Gastrocnemius medialis (tissue), 4 donors: ENCODE measurements around the gene FAM83D. TPM values are rescaled to one million over a fixed set of nuclear protein-coding genes. Genes with fewer than 3 reads are reported as not detected.

Experiments
- ATAC-seq, 2 donors: fragments of 150-250 bp; one replicate each; pipeline ENCODE4 v1.9.1; 2016
- DNase-seq, 2 donors: peaks; one replicate each; pipeline ENCODE4 v3.0.0-alpha.2; 2019
- H3K27ac ChIP-seq, 4 donors: fragments of 200-600 bp; sonication (generic); 1 replicate in 1 of 4; 2 replicates in 3 of 4; pipeline ENCODE4 v1.5.1; 2016 to 2018; ENCODE audit warnings: mild to moderate bottlenecking in 2 of 4, moderate library complexity in 1 of 4
- H3K27me3 ChIP-seq, 3 donors: fragments of 200-600 bp; sonication (generic) in 2 of 3; 1 replicate in 1 of 3; 2 replicates in 2 of 3; pipeline versions ENCODE4 v1.5.1 to v1.6.0; 2016 to 2019; ENCODE audit warnings: mild to moderate bottlenecking in 1 of 3, moderate library complexity in 1 of 3
- H3K36me3 ChIP-seq, 2 donors: fragments of 200-600 bp; sonication (generic) in 1 of 2; one replicate each; pipeline ENCODE4 v1.5.1; 2017 to 2018
- H3K4me1 ChIP-seq, 2 donors: fragments of 200-600 bp; sonication (generic) in 1 of 2; one replicate each; pipeline ENCODE4 v1.5.1; 2016 to 2017; ENCODE audit warnings: mild to moderate bottlenecking in 2 of 2
- H3K4me3 ChIP-seq, 4 donors: fragments of 200-600 bp; sonication (generic) in 3 of 4; 1 replicate in 1 of 4; 2 replicates in 3 of 4; pipeline ENCODE4 v1.5.1; 2016 to 2019; ENCODE audit warnings: mild to moderate bottlenecking in 2 of 4
- H3K9me3 ChIP-seq, 3 donors: fragments of 200-600 bp; sonication (generic) in 2 of 3; 1 replicate in 1 of 3; 2 replicates in 2 of 3; pipeline ENCODE4 v1.5.1; 2016 to 2019
- CTCF ChIP-seq, 5 experiments: fragments of 450-650 bp in 3 of 5; fragments of 200-600 bp in 2 of 5; sonication (generic) in 2 of 5; IDR thresholded peaks in 4 of 5; conservative IDR thresholded peaks in 1 of 5; 1 replicate in 4 of 5; 2 replicates in 1 of 5; pipeline ENCODE4 v1.5.1; 2016 to 2019; ENCODE audit warnings: antibody characterized with exemption in 5 of 5, mild to moderate bottlenecking in 3 of 5, moderate library complexity in 3 of 5
- POLR2A ChIP-seq, 2 donors: fragments of 450-650 bp; IDR thresholded peaks; one replicate each; pipeline ENCODE4 v1.6.1; 2017; ENCODE audit warnings: antibody characterized with exemption in 2 of 2, mild to moderate bottlenecking in 2 of 2, moderate library complexity in 2 of 2
- in situ Hi-C, 4 donors: fragments of 200-750 bp; cut with MboI; loops; one replicate each; pipeline versions ENCODE4 v1.15.0 to v1.8.0; 2017; ENCODE audit warnings: low sequenced_read_pairs in 4 of 4
- intact Hi-C: fragments of 100-400 bp; cut with DNase I; formaldehyde crosslinking; loops from one replicate; pipeline ENCODE4 v1.15.1; 2023; ENCODE audit warnings: low total_unique reads
- total RNA-seq, 4 donors: library from RNA; depleted of rRNA; stranded (reverse); fragments of >200 nt; gene quantifications; one replicate each; pipeline versions ENCODE4 v1.1.0 to v1.2.3, GENCODE V29; 2016

The FAM83D gene
- total RNA-seq, 4 donors from 2014 or later = 0.40 TPM; not detected in 3

- H3K36me3 ChIP-seq = no peaks in the 10 kb centered on the region
- H3K4me3 ChIP-seq = no peak overlapping the region
- H3K27ac ChIP-seq = no peak overlapping the region
- ATAC-seq (no peak), DNase-seq (no peak)
- intact Hi-C loops = no loop called here
- no peaks in the 10 kb centered on the region for H3K4me1 ChIP-seq
- no peak for TF ChIP-seq CTCF (IDR thresholded peaks at IDR 0.05 in 4 of 5, conservative IDR thresholded peaks at IDR 0.05 in 1 of 5)
- TF ChIP-seq POLR2A (IDR thresholded peaks at IDR 0.05) = no peak
- no peaks in the 10 kb centered on the region for H3K9me3 ChIP-seq
- no peaks in the 10 kb centered on the region for H3K27me3 ChIP-seq
- in situ Hi-C loops = no loop called here
Observed at GRCh38 chr20:38919683-38920082, 6.5 kb upstream of the FAM83D start.

GRCh38 chr20:38920411-38920810, 5.8 kb upstream of the FAM83D start:
- H3K4me1 ChIP-seq = no peaks in the 10 kb centered on the region
- H3K9me3 ChIP-seq = no peaks in the 10 kb centered on the region
- no peak overlapping the region for H3K4me3 ChIP-seq
- DNase-seq (no peak), ATAC-seq (no peak)
- in situ Hi-C loops = no loop called here
- H3K36me3 ChIP-seq = no peaks in the 10 kb centered on the region
- intact Hi-C loops = no loop called here
- no peak overlapping the region for H3K27ac ChIP-seq
- H3K27me3 ChIP-seq = no peaks in the 10 kb centered on the region
- TF ChIP-seq CTCF (IDR thresholded peaks at IDR 0.05 in 4 of 5, conservative IDR thresholded peaks at IDR 0.05 in 1 of 5) = no peak
- TF ChIP-seq POLR2A (IDR thresholded peaks at IDR 0.05) = no peak

GRCh38 chr20:38920851-38921250, 5.4 kb upstream of the FAM83D start:
- H3K27me3 ChIP-seq = no peaks in the 10 kb centered on the region
- intact Hi-C loops (no loop called here), in situ Hi-C loops (no loop called here)
- no peak overlapping the region for H3K4me3 ChIP-seq
- ATAC-seq (no peak), DNase-seq (no peak)
- H3K36me3 ChIP-seq = no peaks in the 10 kb centered on the region
- H3K4me1 ChIP-seq = no peaks in the 10 kb centered on the region
- H3K9me3 ChIP-seq = no peaks in the 10 kb centered on the region
- no peak overlapping the region for H3K27ac ChIP-seq
- TF ChIP-seq CTCF (IDR thresholded peaks at IDR 0.05 in 4 of 5, conservative IDR thresholded peaks at IDR 0.05 in 1 of 5) (no peak), POLR2A (IDR thresholded peaks at IDR 0.05) (no peak)

GRCh38 chr20:38924718-38925117, 1.5 kb upstream of the FAM83D start:
- Histone ChIP-seq H3K27ac (no peak overlapping the region), H3K36me3 (no peaks in the 10 kb centered on the region), H3K27me3 (peaks cover 3 to 10% (median 7%) of the 10 kb centered on the region in 3 donors), H3K9me3 (no peaks in the 10 kb centered on the region), H3K4me1 (peaks cover 5 to 11% of the 10 kb centered on the region in 2 donors), H3K4me3 (no peak overlapping the region)
- in situ Hi-C loops = no loop called here
- TF ChIP-seq POLR2A (IDR thresholded peaks at IDR 0.05) (no peak), CTCF (IDR thresholded peaks at IDR 0.05 in 4 of 5, conservative IDR thresholded peaks at IDR 0.05 in 1 of 5) (no peak)
- ATAC-seq (no peak), DNase-seq (no peak)
- intact Hi-C loops = no loop called here
